ENCODE measurements around the gene GADL1. TPM values are rescaled to one million over a fixed set of nuclear protein-coding genes. Genes with fewer than 3 reads are reported as not detected.

Gene GADL1
- total RNA-seq, 1 experiment from 2014 or later = 0.09 TPM

GRCh38 chr3:30873671-30874070 lies 20.8 kb downstream of the GADL1 start:
- no peaks in the 10 kb centered on the region for H3K27me3 Mint-ChIP-seq (ENCODE audit: low read depth)
- Histone ChIP-seq H3K14ac (ENCODE audit: insufficient read depth, low read length) (no peak overlapping the region), H3K79me2 (ENCODE audit: insufficient read depth, low read length) (no peaks in the 10 kb centered on the region), H2BK120ac (ENCODE audit: low read depth, low read length, poor library complexity, severe bottlenecking) (no peak overlapping the region), H4K20me1 (ENCODE audit: control insufficient read depth, insufficient read depth, insufficient read length) (no peaks in the 10 kb centered on the region), H4K91ac (ENCODE audit: insufficient read length, low read depth, low read length) (no peak overlapping the region), H3K23ac (ENCODE audit: insufficient read length, low read depth, low read length) (no peak overlapping the region), H4K8ac (replicated peaks; ENCODE audit: insufficient read length, low read depth, low read length) (no peak overlapping the region), H3K4ac (ENCODE audit: low read depth, low read length) (no peak overlapping the region), H3K27ac (ENCODE audit: insufficient read length, low read depth, low read length) (no peak overlapping the region), H3K4me1 (ENCODE audit: insufficient read depth, low read length) (no peaks in the 10 kb centered on the region), H3K9me3 (ENCODE audit: control insufficient read depth, low read depth, low read length) (no peaks in the 10 kb centered on the region), H2BK5ac (ENCODE audit: insufficient read length, low read length) (no peak overlapping the region), H3K4me2 (ENCODE audit: insufficient read depth, insufficient read length, low read length) (no peak overlapping the region), H4K5ac (ENCODE audit: insufficient read length, low read depth, low read length) (no peak overlapping the region), H3K56ac (ENCODE audit: insufficient read length, low read depth, low read length) (no peak overlapping the region), H3T11ph (ENCODE audit: low read length) (no peak overlapping the region), H2BK12ac (ENCODE audit: insufficient read length, low read depth, low read length) (no peak overlapping the region), H3K79me1 (ENCODE audit: insufficient read depth, low read depth, low read length, poor library complexity, severe bottlenecking) (no peaks in the 10 kb centered on the region), H2AK5ac (ENCODE audit: insufficient read length, low read length) (no peak overlapping the region), H3K27me3 (ENCODE audit: insufficient read depth, low read length) (no peaks in the 10 kb centered on the region), H3K18ac (ENCODE audit: insufficient read length, low read depth, low read length) (no peak overlapping the region), H2BK15ac (ENCODE audit: low read depth, low read length) (no peak overlapping the region), H2BK20ac (ENCODE audit: low read depth, low read length, poor library complexity, severe bottlenecking) (no peak overlapping the region), H3K23me2 (ENCODE audit: insufficient read length, low read depth, low read length, poor library complexity, severe bottlenecking) (no peaks in the 10 kb centered on the region), H3K9ac (ENCODE audit: extremely low read depth, insufficient read length, low read length) (no peak overlapping the region), H2AFZ (ENCODE audit: low read length) (no peak overlapping the region)
- peaks cover 8% of the 10 kb centered on the region in 2 experiments for H3K4me1 Mint-ChIP-seq
- H3K36me3 Mint-ChIP-seq (ENCODE audit: insufficient read depth in 1 of 3, low read depth in 3 of 3) = no peaks in the 10 kb centered on the region
- no peak overlapping the region for H3K4me3 Mint-ChIP-seq
- TF ChIP-seq CTCF (conservative IDR thresholded peaks at IDR 0.05) = no peak
- H3K9me3 Mint-ChIP-seq = no peaks in the 10 kb centered on the region
- DNase-seq = no peak
- no peak overlapping the region for H3K27ac Mint-ChIP-seq

Data from H9 (cell line).